ENCODE measurements around the gene EIF3CL.
"Not testable (repeated sequence)": the region's sequence is repeated elsewhere in the genome, so short reads cannot be mapped to it uniquely, and the experiment has no call there.

EIF3CL gene

GRCh38 chr16:28403220-28404072 lies at the start of gene EIF3CL:
TSS of gene EIF3CL (minus strand) at chr16:28403841. CDS start at chr16:28403618, 223 bp downstream.
- not testable (repeated sequence) for DNase-seq

GRCh38 chr16:28447081-28447480 lies 43.4 kb upstream of the EIF3CL start:
- DNase-seq, result not testable (repeated sequence)

- not testable (repeated sequence) for DNase-seq
Measured at GRCh38 chr16:28446388-28446787, 42.7 kb upstream of the EIF3CL start.

GRCh38 chr16:28443943-28444342 lies 40.3 kb upstream of the EIF3CL start:
- DNase-seq, result not testable (repeated sequence)

GRCh38 chr16:28438899-28439298 lies 35.3 kb upstream of the EIF3CL start:
- DNase-seq, result not testable (repeated sequence)

- DNase-seq, result not testable (repeated sequence)
Measured at GRCh38 chr16:28435340-28435739, 31.7 kb upstream of the EIF3CL start.

- DNase-seq, result not testable (repeated sequence)
Measured at GRCh38 chr16:28426060-28426680, 22.5 kb upstream of the EIF3CL start.

- DNase-seq, result not testable (repeated sequence)
Measured at GRCh38 chr16:28421071-28421750, 17.6 kb upstream of the EIF3CL start.

- DNase-seq, result not testable (repeated sequence)
Measured at GRCh38 chr16:28417033-28417432, 13.4 kb upstream of the EIF3CL start.

- not testable (repeated sequence) for DNase-seq
Measured at GRCh38 chr16:28414530-28414929, 10.9 kb upstream of the EIF3CL start.

- DNase-seq, result not testable (repeated sequence)
Measured at GRCh38 chr16:28413585-28413984, 9.9 kb upstream of the EIF3CL start.

GRCh38 chr16:28392054-28392453 lies 11.6 kb downstream of the EIF3CL start:
- not testable (repeated sequence) for DNase-seq

- DNase-seq, result not testable (repeated sequence)
Measured at GRCh38 chr16:28382177-28382867, 21.3 kb downstream of the EIF3CL start.

GRCh38 chr16:28377822-28378221 lies 25.8 kb downstream of the EIF3CL start:
- not testable (repeated sequence) for DNase-seq

- DNase-seq, result not testable (repeated sequence)
Measured at GRCh38 chr16:28377108-28377625, 26.5 kb downstream of the EIF3CL start.

- DNase-seq, result not testable (repeated sequence)
Measured at GRCh38 chr16:28375115-28375514, 28.5 kb downstream of the EIF3CL start.

GRCh38 chr16:28374281-28374680 lies 29.4 kb downstream of the EIF3CL start:
- not testable (repeated sequence) for DNase-seq

- DNase-seq, result not testable (repeated sequence)
Measured at GRCh38 chr16:28367926-28368325, 35.7 kb downstream of the EIF3CL start.

GRCh38 chr16:28364268-28365173 lies 39.1 kb downstream of the EIF3CL start:
- DNase-seq, result not testable (repeated sequence)

GRCh38 chr16:28363408-28363807 lies 40.2 kb downstream of the EIF3CL start, which contains the start of gene NPIPB6:
TSS of gene NPIPB6 (minus strand) at chr16:28363508. CDS start at chr16:28362822, 686 bp downstream.
- not testable (repeated sequence) for DNase-seq

- DNase-seq, result not testable (repeated sequence)
Measured at GRCh38 chr16:28362600-28362999, 41.0 kb downstream of the EIF3CL start.
